Measurements from ENCODE around the gene PTPRN2. TPM values are rescaled to one million over a fixed set of nuclear protein-coding genes. Genes with fewer than 3 reads are reported as not detected.

The PTPRN2 gene
- total and polyA plus RNA-seq, 2 of the 8 experiments (the other 6 are each of a cell fraction or from before 2014, with no cell fraction given), result 2.6 to 4.5 TPM

- no peaks in the 10 kb centered on the region for H4K20me1 ChIP-seq (replicated peaks in 1 of 2; ENCODE audit: control insufficient read depth in 1 of 2, insufficient read depth in 2 of 2, low read length in 2 of 2)
- no peak overlapping the region for H3K14ac ChIP-seq (ENCODE audit: insufficient read length)
- no peak overlapping the region for H2BK120ac ChIP-seq (replicated peaks; ENCODE audit: low read depth, low read length)
- no peaks in the 10 kb centered on the region for H3K27me3 ChIP-seq (replicated peaks in 1 of 4; ENCODE audit: control insufficient read depth in 3 of 4, extremely low read depth in 1 of 4, insufficient read depth in 3 of 4, low read length in 3 of 4)
- no peak overlapping the region for H3K18ac ChIP-seq (ENCODE audit: extremely low read depth, low read length)
- FAIRE-seq, result no peak
- H4K91ac ChIP-seq (replicated peaks; ENCODE audit: insufficient read length, low read length), result no peak overlapping the region
- peaks cover 14 to 64% of the 10 kb centered on the region in 2 experiments for H3K9me3 ChIP-seq (ENCODE audit: insufficient read depth in 2 of 2, low read depth in 1 of 2, low read length in 1 of 2)
- no peak overlapping the region for H3K27ac ChIP-seq (ENCODE audit: low read depth, low read length)
- WGBS, 2 experiments (ENCODE audit: extremely low coverage in 1 of 2, insufficient coverage in 1 of 2, insufficient read length in 1 of 2, insufficient replicate concordance in 2 of 2, low coverage in 1 of 2, low lambda C conversion rate in 2 of 2, missing lambda C conversion rate in 1 of 2), result 84% methylated on average over 35 of the region's 35 CpGs; no CpG with 5 or more reads in 1 of the 2 experiments
- no peak for DNase-seq (ENCODE audit: low read depth in 1 of 2, low spot score in 2 of 2)
- H2AFZ ChIP-seq (ENCODE audit: low read length), result no peak overlapping the region
- no peak overlapping the region for H2BK15ac ChIP-seq (ENCODE audit: low read length)
- H3K23ac ChIP-seq (ENCODE audit: insufficient read length), result no peak overlapping the region
- H3K9ac ChIP-seq (replicated peaks in 1 of 4; ENCODE audit: extremely low read depth in 1 of 4, low read depth in 3 of 4, low read length in 3 of 4), result no peak overlapping the region
- H3K4me3 ChIP-seq (ENCODE audit: extremely low read depth in 1 of 4, insufficient read depth in 2 of 4, low read depth in 3 of 4, low read length in 4 of 4), result no peak overlapping the region
- H3K4me1 ChIP-seq (replicated peaks in 1 of 4; ENCODE audit: control insufficient read depth in 3 of 4, insufficient read depth in 4 of 4, low read length in 3 of 4), result no peaks in the 10 kb centered on the region
- no peak overlapping the region for H3K4me2 ChIP-seq (ENCODE audit: insufficient read depth in 1 of 2, low read depth in 2 of 2, low read length in 2 of 2)
- no peak overlapping the region for H2BK5ac ChIP-seq (ENCODE audit: low read depth, low read length)
- no peak overlapping the region for H4K5ac ChIP-seq (ENCODE audit: insufficient read length, low read depth, low read length)
- H3K56ac ChIP-seq (replicated peaks; ENCODE audit: insufficient read length, low read depth, low read length), result no peak overlapping the region
- H3K36me3 ChIP-seq (ENCODE audit: control insufficient read depth in 2 of 4, insufficient read depth in 4 of 4, low read length in 3 of 4), result no peaks in the 10 kb centered on the region
- no peak overlapping the region for H3K4ac ChIP-seq (replicated peaks; ENCODE audit: insufficient read length, low read depth, low read length)
- H2BK12ac ChIP-seq (ENCODE audit: low read depth, low read length), result no peak overlapping the region
- H3K79me1 ChIP-seq (ENCODE audit: low read depth, low read length), result no peaks in the 10 kb centered on the region
- H3K23me2 ChIP-seq (ENCODE audit: low read depth, low read length), result no peaks in the 10 kb centered on the region
- ChIA-PET CTCF (ENCODE audit: partially characterized antibody) (no interaction called here), POLR2A (ENCODE audit: partially characterized antibody) (no interaction called here)
- H2BK20ac ChIP-seq (ENCODE audit: low read length), result no peak overlapping the region
- no peaks in the 10 kb centered on the region for H3K79me2 ChIP-seq (ENCODE audit: control insufficient read depth in 1 of 2, insufficient read depth in 2 of 2, low read length in 2 of 2)
- no peak overlapping the region for H2AK5ac ChIP-seq (ENCODE audit: low read depth, low read length)
- 0 out of 2 replicates have a peak overlapping the region, but pooled peaks have one; percentile 35 for H4K8ac ChIP-seq (ENCODE audit: extremely low read depth, insufficient read depth, low read length)
- TF ChIP-seq SIX5 (IDR thresholded peaks at IDR 0.05; ENCODE audit: low read depth, low read length) (no peak), ASH2L (IDR thresholded peaks at IDR 0.05; ENCODE audit: low read length) (no peak), NRF1 (IDR thresholded peaks at IDR 0.05; ENCODE audit: low read depth, low read length) (no peak), BRCA1 (IDR thresholded peaks at IDR 0.05; ENCODE audit: low read depth, low read length) (no peak), MAX (IDR thresholded peaks at IDR 0.05) (no peak), SIRT6 (IDR thresholded peaks at IDR 0.05; ENCODE audit: low read length) (no peak), USF2 (IDR thresholded peaks at IDR 0.05; ENCODE audit: low read length) (no peak), SP4 (IDR thresholded peaks at IDR 0.05; ENCODE audit: low read length) (no peak), CTBP2 (IDR thresholded peaks at IDR 0.05; ENCODE audit: borderline replicate concordance, insufficient read depth, insufficient read length, low read length) (no peak), GTF2F1 (IDR thresholded peaks at IDR 0.05; ENCODE audit: borderline replicate concordance, low read depth, low read length) (no peak), KDM1A (IDR thresholded peaks at IDR 0.05; ENCODE audit: borderline replicate concordance, low read length) (no peak)
These were observed 513.5 kb downstream of the PTPRN2 start for GRCh38 chr7:158073845-158074840.

Data from H1 (cell line).